Upper lobe of right lung (tissue), 1 donor: ENCODE measurements around the gene ZFP92. TPM values are rescaled to one million over a fixed set of nuclear protein-coding genes. Genes with fewer than 3 reads are reported as not detected.
"Not testable (repeated sequence)": the region's sequence is repeated elsewhere in the genome, so short reads cannot be mapped to it uniquely, and the experiment has no call there.

Experiments used
- ATAC-seq: fragments of 200-7000 bp; cut with Tn5 transposase; one replicate; pipeline ENCODE4 v1.9.1; 2020; ENCODE audit warnings: mild to moderate bottlenecking, moderate library complexity
- DNase-seq: peaks from one replicate; pipeline ENCODE4 v3.0.0-alpha.2; 2020
- H3K27ac ChIP-seq: fragments of 200-600 bp; one replicate; pipeline ENCODE4 v1.8.0; 2022
- H3K27me3 ChIP-seq: fragments of 200-600 bp; one replicate; pipeline ENCODE4 v1.8.0; 2022; ENCODE audit warnings: mild to moderate bottlenecking
- H3K36me3 ChIP-seq: fragments of 200-600 bp; one replicate; pipeline ENCODE4 v1.8.0; 2022
- H3K4me1 ChIP-seq: fragments of 200-600 bp; one replicate; pipeline ENCODE4 v1.8.0; 2022
- H3K4me3 ChIP-seq: fragments of 200-600 bp; one replicate; pipeline ENCODE4 v1.8.0; 2022; ENCODE audit warnings: mild to moderate bottlenecking
- H3K9me3 ChIP-seq: fragments of 200-600 bp; one replicate; pipeline ENCODE4 v1.8.0; 2022
- CTCF ChIP-seq: fragments of 200-600 bp; IDR thresholded peaks from one replicate; pipeline ENCODE4 v1.8.0; 2022; ENCODE audit warnings: antibody characterized with exemption
- intact Hi-C: fragments of 100-400 bp; cut with DNase I; formaldehyde crosslinking; loops from one replicate; pipeline ENCODE4 v1.11.0; 2022
- total RNA-seq: library from RNA; stranded (reverse); fragmentation: NEBNext Ultra II Directional; extraction: Animal tissue kit (Norgen Biotek cat#: 25700); gene quantifications from one replicate; pipeline ENCODE4 v1.2.1, GENCODE V29; 2021
- donor health status: DM: no; HTN: yes; CAD: no; lungs with severe emphysema.

ZFP92 gene
- total RNA-seq, 1 donor from 2014 or later, result 3.4 TPM

GRCh38 chrX:153382563-153383482 lies 28.4 kb upstream of the ZFP92 start:
- DNase-seq (no peak), ATAC-seq (no peak)
- intact Hi-C loops, result no loop called here
- H3K36me3 ChIP-seq, result no peaks in the 10 kb centered on the region
- no peak overlapping the region for H3K4me3 ChIP-seq
- no peak overlapping the region for H3K27ac ChIP-seq
- no peak for TF ChIP-seq CTCF
- no peaks in the 10 kb centered on the region for H3K4me1 ChIP-seq
- no peaks in the 10 kb centered on the region for H3K9me3 ChIP-seq
- no peaks in the 10 kb centered on the region for H3K27me3 ChIP-seq

- DNase-seq, result no peak
- no peak for ATAC-seq
These were observed 26.9 kb upstream of the ZFP92 start for GRCh38 chrX:153384390-153384789.

DNA sequence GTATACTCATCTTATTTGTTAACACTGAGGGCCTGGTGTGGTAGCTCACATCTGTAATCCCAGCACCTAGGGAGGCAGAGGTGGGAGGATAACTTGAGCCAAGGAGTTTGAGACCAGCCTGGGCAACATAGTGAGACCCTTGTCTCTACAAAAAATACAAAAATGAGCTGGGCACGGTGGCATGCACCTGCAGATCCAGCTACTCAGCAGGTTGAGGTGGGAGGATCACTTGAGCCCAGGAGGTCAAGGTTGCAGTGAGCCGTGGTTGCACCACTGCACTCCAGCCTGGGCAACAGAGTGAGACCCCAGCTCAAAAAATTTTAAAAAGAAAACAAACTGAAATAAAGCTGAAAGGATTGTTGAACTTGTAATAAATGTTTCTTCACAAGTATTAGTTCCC lies 26.3 kb upstream of the ZFP92 start:
- DNase-seq, H3K4me1 ChIP-seq, H3K36me3 ChIP-seq, H3K4me3 ChIP-seq, H3K9me3 ChIP-seq, H3K27me3 ChIP-seq, H3K27ac ChIP-seq, ATAC-seq, intact Hi-C loops: not testable (repeated sequence)

More at GRCh38 chrX:153384390-153384789, 26.9 kb upstream of the ZFP92 start:
- Histone ChIP-seq H3K36me3 (no peaks in the 10 kb centered on the region), H3K9me3 (no peaks in the 10 kb centered on the region), H3K27ac (no peak overlapping the region), H3K4me1 (no peaks in the 10 kb centered on the region), H3K4me3 (no peak overlapping the region), H3K27me3 (no peaks in the 10 kb centered on the region)
- no peak for TF ChIP-seq CTCF
- intact Hi-C loops, result no loop called here

DNA sequence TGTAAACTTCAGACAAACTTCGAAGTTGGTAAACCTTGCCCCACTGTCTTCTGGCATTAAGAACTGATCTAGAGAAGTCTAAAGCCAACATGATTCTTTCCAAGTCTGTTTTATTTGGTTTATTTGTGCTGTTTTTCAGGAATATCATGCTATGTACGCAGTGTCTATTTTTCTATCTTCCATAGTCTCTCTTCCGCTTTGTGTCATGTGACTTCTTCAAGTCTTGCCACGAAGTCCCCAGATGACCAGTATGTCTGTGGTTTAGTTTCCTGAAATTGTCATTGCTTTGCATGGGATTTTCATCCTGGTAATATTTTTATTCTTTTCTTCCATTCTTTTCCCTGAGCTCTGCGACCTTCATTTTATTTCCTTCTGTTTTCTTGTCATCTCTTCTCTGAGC lies 25.2 kb upstream of the ZFP92 start:
- no peak for ATAC-seq
- intact Hi-C loops, result no loop called here

DNA sequence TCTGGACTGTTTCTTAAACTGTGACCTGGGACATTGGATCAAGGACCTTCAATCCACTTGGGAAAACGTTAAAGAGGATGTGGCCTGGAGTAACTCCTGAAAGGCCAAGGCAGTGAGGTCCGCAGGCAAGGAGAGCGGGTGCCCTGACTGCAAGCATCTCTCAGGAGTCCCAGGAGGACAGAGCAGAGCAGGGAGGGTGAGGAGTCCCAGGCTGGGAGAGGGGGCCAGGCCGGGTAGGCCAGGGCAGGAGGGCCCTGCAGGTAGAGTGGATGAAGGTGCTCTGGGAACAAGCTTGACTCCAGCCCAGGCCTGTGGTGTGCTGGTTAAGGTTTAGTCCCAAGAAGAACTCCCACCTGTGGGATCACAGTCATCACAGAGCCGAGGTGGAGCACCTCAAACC lies 23.9 kb upstream of the ZFP92 start:
- ATAC-seq (no peak), DNase-seq (no peak)
- TF ChIP-seq CTCF, result no peak
- H3K27ac ChIP-seq, result no peak overlapping the region
- H3K4me1 ChIP-seq, result no peaks in the 10 kb centered on the region
- no peaks in the 10 kb centered on the region for H3K36me3 ChIP-seq
- no peaks in the 10 kb centered on the region for H3K27me3 ChIP-seq
- intact Hi-C loops, result no loop called here
- H3K9me3 ChIP-seq, result no peaks in the 10 kb centered on the region
- no peak overlapping the region for H3K4me3 ChIP-seq

More for the DNA sequence above, 25.2 kb upstream of the ZFP92 start:
- Histone ChIP-seq H3K27ac (no peak overlapping the region), H3K4me1 (no peaks in the 10 kb centered on the region), H3K27me3 (no peaks in the 10 kb centered on the region), H3K36me3 (no peaks in the 10 kb centered on the region), H3K4me3 (no peak overlapping the region), H3K9me3 (no peaks in the 10 kb centered on the region)
- DNase-seq, result no peak
- TF ChIP-seq CTCF, result no peak

- intact Hi-C loops, result no loop called here
These were observed 23.1 kb upstream of the ZFP92 start for GRCh38 chrX:153387987-153388721.

More at GRCh38 chrX:153387987-153388721, 23.1 kb upstream of the ZFP92 start:
- no peak for ATAC-seq
- Histone ChIP-seq H3K4me1 (no peaks in the 10 kb centered on the region), H3K4me3 (no peak overlapping the region), H3K27ac (no peak overlapping the region), H3K9me3 (no peaks in the 10 kb centered on the region), H3K36me3 (no peaks in the 10 kb centered on the region), H3K27me3 (no peaks in the 10 kb centered on the region)
- no peak for DNase-seq
- TF ChIP-seq CTCF, result no peak
